NCI-H2107 treated with DMSO at 0.1 percent for 48 hours (cell line): ENCODE data around the gene SLC35B2.

ENCODE experiments used
- DNase-seq: peaks from one replicate; lab custom pipeline; 2025; ENCODE audit not compliant: unreplicated experiment; lab: John Stamatoyannopoulos, UW

SLC35B2 gene

GRCh38 chr6:44257025-44257752 lies at the start of gene SLC35B2:
TSS of gene SLC35B2 (minus strand) at chr6:44257528. CDS start at chr6:44257410, 118 bp downstream.
- peak; percentile 19 for DNase-seq

- DNase-seq, result no peak
Observed at GRCh38 chr6:44306710-44307109, 49.4 kb upstream of the SLC35B2 start.

DNA sequence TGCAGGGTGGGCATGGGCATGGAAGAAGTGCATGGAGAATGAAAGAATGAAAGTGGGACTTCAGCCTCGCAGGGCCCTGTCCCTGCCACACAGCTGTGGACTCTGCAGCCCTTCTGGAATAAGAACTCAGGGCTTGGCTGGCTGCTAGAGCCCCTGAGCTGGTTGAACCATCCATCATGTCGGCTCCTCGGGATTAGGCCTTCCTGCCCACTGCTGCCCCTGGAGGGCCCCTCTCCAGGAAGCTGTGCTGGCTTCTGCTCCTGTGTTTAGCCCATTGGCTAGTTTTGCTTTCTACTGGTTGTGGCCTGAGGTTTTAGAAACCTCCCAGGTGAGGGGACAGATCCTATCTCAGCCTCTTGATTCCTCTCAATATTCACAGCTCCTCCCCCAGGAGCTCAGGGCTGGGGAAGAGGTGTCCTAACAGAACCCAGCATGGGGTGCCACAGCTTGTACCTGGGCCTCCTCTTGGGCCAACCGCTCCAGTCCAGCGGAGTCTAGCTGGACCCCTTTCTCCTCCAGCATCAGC lies 47.9 kb upstream of the SLC35B2 start:
- DNase-seq, result no peak

GRCh38 chr6:44304282-44305199 lies 47.2 kb upstream of the SLC35B2 start:
- no peak for DNase-seq

DNA sequence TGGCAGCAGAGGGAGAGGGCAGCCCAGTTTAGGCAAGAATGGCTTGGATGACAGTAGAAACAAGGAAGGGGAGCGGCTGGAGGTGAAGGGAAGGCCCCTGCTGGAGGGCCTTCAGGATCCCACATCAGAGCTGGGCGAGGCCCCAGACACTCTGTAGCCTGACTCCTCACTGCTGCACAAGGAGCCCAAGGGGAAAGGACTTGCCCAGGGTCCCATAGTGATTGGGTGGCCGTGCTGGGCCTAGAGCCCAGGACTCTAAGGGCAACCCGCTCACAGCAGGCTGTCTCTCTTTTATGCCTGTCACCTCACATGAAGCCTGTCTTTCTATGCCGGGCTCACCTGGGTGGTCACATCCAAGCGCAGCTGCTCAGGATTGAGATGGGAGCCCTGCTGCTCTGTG lies 46.5 kb upstream of the SLC35B2 start:
- no peak for DNase-seq

DNA sequence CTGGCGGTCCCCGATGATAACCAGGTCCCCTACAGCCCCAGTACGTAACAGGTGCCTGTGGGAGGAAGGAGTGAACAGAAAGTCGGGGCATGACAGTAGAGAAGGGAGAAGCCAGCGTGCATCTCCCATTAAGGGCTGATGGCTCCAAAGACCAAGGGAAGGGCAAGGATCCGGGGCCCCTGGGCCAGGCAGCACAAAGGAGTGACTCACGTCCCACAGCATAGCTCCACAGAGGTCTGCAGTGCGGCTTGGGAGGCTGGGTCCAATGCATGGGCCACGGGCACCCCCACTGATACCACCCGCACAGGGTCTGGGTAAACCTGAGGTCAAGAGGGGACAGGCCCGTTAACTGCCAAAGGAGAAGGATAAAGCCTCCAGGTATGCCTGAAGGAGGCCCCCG lies 45.5 kb upstream of the SLC35B2 start:
- DNase-seq, result no peak

- DNase-seq, result no peak
Observed at GRCh38 chr6:44301782-44302564, 44.6 kb upstream of the SLC35B2 start.

GRCh38 chr6:44301106-44301505 lies 43.8 kb upstream of the SLC35B2 start:
- DNase-seq, result no peak

DNA sequence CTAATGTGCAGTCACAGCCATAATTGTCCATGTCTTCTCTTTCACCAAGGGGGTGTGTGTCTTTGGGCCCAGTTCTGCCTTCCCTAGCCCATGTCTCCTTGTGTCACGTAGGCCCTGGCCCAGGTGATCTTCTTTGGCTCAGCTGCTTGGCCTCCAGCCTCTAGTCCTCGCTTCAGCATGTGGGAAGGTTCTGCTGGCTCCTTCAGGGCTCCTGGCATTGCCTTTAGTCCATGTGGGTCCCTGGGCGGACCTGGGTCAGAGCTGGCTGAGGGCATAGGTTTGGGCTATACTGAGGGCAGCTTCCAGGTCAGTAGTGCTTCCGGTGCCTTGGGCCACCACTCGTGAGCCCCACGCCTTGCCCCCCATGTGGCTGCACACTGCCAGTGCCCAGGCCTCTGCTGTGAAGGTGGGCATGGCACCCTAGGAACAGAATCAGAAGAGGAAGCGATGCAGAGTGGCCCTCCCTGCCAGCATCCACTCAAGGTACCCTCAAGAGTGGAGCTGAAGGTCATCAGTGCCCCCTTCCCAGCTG lies 43.0 kb upstream of the SLC35B2 start:
- DNase-seq, result no peak

GRCh38 chr6:44298864-44299263 lies 41.5 kb upstream of the SLC35B2 start:
- no peak for DNase-seq

- no peak for DNase-seq
Observed at GRCh38 chr6:44298055-44298803, 40.9 kb upstream of the SLC35B2 start.

GRCh38 chr6:44297063-44298038 lies 40.0 kb upstream of the SLC35B2 start:
- DNase-seq, result no peak

GRCh38 chr6:44294832-44295791 lies 37.8 kb upstream of the SLC35B2 start:
- no peak for DNase-seq

GRCh38 chr6:44292661-44293365 lies 35.5 kb upstream of the SLC35B2 start:
- DNase-seq, result no peak

DNA sequence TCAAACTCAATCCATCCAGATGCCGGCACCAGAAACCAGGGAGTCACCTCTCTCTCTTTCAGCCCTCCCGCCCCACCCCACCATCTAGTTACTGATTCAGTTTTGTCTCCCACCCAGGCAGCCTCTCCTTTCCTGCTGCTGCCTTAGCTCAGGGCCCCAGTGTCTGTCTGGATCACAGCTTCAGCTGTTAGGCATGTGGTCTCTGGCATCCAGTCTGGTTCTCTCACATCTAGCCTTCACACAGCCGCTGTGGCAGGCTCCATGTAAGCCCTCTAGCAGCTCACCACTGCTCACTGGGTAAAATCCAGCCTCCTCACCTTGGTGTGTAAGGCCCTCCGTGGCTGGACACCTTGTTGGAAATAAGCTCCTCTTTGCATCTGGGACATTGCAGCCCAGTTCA lies 34.5 kb upstream of the SLC35B2 start:
- no peak for DNase-seq

DNA sequence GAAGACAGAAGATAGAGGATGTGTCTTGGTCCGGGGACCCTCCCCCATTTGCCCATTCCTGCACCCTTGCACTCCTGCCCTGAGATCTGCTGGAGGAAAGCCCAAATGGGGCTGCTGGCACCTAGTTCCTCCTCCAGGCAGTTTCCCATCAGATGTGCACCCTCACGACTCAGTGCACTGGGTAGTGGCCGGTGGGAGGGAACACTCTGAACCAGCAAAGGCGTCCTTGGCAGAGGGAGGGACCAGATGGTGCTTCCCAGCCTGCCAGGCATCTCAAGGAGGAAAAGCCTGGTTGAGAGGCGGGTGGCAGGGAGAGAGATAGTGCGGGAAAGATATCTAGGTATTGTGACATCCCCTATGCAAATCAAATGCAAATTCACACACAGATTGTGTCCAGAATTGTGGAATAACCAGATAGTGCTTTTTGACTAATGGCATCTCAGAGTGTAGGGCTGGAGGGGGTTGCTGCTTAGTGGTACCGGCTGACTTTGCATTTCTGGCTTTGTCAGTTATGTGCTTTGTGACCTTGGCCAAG lies 32.5 kb upstream of the SLC35B2 start:
- no peak for DNase-seq

DNA sequence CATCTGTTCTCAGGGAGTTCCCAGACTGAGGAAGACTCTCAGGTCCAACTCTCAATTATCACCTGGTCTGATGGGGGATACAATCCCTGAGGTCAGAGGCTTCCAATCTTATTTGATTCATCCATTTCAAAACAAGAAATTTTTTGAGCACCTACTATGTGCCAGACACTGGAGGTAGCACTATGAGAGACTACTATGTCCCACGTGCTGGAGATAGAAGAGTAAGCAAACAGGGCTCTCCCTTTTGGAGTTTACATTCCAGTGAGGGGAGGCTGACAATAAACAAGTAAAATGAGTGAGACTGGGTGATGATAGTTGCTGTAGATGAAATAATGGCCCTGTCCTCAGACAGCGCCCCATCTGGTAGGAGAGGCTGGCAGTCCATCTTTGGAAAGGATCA lies 29.4 kb upstream of the SLC35B2 start:
- no peak for DNase-seq
